NK-92 treated with Interleukin-12 subunit alpha and Interleukin-12 subunit beta, amount 100 ng/mL, for 24 hours (cell line): Measurements from ENCODE around the gene TSPEAR.
"Not testable (repeated sequence)": the region's sequence is repeated elsewhere in the genome, so short reads cannot be mapped to it uniquely, and the experiment has no call there.

Source experiments
- DNase-seq: peaks from one replicate; lab custom pipeline; 2025; lab: John Stamatoyannopoulos, UW

Gene TSPEAR

DNA sequence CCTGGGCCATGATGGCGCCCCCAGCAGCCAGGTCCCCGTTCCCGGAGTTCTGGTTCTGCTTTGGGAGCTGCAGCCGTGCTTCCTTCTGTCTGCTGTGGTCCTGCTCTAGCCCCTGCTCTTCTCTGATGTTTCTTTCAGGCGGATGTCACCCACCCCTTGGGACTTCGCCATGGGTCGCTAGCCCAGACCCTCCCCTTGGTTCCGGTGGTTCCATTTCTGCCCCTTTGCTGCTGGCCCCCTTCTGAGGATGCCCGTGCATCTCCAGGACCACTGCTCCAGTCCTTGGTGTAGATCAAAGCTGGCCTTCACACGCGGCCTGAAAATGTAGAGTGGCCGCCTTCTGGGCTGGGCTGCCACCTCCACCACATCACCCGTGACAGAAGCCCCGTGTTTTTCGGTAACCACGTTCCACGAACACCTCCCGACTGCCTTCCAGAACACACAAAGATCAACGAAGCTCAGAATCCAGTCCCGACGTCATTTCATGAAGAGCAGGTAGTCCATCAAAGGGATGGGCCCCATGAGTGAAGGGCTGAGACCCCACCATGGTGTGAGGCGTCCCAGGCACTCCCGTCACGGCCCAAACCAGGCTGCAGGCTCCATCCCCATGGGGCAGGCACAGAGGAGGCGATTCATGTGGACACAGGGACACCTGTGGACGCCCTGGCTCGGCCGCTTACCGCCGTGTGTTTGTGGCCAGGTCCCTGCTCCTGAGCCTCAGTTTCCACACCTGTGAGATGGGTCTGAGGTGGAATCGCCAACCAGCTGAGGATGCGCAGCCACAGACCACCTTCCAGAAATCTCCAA lies 195.8 kb downstream of the TSPEAR start:
- DNase-seq, result no peak

DNA sequence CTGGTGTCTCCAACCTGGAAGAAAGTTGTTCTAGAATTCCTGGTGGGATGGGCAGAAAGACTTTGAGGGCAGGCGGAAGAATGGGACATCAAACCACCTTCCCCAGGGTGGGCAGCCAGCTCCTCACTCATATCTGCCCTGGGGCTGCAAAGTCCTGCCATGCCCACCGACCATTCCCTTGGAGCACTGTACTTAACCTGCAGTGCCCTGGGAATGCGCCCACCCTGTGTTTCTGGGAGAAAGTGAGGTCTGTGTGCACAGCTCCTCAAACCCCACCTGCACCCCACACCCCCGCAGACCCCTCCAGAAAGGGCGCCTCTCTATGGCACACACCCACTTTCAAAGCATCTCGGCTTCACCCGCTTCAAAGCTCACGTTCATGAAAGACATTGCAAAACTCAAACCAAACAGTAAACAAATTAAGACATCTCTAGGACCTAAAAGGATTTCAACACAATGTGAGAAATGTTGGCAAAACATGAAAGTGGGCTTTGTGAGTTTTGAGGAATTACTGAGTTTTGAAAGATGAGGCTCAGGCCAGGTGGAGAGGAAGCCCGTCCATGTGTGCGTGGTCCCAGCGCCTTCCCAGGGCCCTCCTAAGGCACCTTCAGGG lies 196.5 kb downstream of the TSPEAR start:
- DNase-seq, result no peak

DNA sequence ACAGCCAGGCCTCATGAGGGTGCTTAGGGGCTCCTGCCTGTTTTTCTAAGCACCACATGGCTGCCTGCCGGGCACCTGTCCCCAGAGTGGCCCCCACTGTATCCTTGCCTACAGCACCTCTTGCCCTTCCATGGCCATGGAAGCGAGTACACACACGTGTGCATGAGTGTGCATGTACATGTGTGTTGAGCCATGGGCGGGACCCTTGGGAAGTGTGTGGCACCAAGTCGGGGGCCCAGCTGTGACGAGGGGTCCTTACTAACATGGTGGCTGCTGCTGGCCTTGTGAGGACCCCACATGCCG lies 197.2 kb downstream of the TSPEAR start:
- DNase-seq, result no peak

DNA sequence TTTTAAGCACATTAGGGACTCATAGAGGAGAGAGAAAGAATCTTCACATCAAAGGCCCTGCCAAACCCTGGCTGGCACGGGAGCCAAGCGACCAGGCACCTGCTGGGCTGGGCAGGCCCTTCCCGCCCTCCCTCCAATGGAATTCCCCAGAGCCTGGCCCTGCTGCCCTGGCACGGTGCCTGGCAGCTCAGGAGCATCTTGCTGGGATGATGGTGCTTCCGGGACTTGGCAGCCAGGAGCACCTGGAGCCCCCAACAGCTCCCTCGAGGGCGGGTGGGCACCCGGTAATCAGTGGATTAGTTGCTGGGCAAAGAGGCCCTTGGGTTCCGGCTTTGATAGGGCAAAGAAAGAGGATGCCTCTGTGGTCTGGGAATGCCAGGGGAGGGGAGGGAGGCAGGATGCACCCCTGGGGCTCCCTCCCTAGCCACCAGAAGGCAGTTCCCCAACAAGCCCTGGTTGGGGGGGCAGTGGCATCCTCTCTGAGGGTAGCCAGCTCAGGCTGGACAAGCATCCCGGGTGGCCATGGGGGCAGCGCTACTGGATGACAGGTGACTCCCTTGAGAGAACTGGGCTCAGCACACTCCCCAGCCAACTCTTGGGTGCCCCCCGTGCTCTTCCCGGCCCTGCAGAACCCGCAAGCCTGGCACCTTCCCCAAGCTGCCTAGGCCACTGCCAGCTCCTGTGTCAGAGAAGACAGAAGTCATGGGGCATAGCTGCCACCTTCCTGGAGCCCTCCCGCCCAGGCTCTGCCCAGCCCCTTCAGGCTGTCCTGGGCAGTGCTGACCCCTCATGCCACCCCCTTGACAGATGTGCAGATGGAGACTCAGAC lies 197.8 kb downstream of the TSPEAR start:
- DNase-seq, result no peak

DNA sequence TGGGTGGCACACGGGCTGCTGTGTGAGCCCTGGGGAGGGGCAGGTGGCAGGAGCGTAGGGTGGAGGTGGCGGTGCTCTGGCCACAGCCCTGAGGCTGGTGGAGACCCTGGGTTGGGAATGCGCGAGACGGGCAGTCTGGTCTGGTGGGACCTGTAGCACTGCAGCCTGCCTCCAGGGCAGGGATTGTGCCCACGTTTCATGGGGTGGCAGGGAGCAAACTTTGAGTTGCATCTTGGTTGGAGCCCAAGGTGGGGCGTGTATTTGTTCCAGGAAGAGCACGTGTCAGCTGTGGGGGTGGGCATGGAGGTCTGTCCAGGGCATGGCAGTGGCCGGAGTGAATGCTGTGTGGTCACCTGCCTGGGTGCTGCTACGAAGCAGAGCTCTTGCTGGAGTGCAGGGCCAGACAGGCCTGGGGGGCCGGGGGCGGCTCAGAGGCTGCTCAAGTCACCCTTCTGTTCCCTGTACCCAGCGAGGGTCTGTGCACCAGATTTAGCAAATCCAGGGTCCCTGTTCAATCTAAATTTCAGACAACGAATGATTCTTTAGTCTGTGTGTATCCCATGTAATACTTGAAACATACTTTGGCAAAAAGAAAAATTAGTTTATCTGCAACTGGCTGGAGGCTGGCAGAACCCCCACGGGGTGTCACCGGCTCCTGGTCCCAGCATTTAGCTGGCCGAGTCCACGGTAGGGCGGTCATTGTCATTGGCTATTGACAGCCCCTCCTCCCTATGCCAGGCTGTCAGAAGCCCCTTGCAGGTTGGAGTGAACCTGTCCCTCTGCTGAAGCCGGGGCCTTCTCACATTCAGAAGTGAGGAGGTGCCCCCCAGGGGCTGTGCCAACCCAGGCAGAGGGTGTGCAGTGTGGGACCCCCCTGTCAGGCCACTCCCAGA lies 198.6 kb downstream of the TSPEAR start:
- no peak for DNase-seq

DNA sequence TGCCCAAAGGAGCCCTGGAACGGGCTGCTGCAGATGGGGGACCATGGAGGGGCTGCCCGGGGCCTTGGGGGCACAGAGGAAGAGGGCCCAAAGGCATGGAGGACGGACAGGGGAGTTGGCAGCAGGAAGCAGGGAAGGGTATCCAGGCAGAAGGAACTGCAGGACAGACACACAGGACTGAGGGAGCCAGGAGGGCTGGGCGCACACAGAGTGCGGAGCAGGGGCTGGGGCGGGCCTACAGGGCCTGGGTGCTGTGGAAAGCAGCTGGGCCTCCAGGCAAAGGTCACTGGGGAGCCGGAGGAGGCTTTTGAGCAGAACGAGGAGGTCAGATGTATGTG lies 199.5 kb downstream of the TSPEAR start:
- no peak for DNase-seq

DNA sequence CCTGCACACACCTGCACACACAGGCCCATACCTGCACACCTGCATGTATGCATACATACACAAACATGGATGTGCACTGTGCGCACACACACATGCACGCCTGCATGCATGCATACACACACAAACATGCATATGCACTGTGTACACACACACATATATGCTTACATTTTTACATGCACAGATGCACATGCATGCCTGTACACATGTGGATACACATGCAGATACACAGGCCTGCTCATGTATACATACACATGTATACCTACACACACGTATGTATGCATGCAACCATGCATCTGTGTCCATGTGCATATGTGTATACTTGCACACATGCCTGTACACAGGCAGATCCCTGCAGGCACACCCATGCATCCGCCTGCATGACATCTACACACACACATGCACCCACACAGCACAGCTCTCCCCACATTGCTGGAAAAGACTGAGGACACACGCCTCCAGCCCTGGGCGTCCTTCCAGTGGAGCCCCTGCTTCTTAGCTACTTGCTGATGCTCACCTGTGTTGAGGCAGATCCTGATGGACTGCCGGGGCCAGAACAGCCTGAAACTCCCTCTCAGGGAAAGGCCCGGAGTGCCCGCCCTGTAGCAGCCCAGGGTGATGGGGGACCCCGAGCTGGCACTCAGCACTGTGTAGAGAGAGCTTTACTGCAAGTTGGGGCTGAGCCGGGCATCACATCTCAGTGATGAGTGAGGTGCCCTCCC lies 200.0 kb downstream of the TSPEAR start:
- DNase-seq, result no peak

DNA sequence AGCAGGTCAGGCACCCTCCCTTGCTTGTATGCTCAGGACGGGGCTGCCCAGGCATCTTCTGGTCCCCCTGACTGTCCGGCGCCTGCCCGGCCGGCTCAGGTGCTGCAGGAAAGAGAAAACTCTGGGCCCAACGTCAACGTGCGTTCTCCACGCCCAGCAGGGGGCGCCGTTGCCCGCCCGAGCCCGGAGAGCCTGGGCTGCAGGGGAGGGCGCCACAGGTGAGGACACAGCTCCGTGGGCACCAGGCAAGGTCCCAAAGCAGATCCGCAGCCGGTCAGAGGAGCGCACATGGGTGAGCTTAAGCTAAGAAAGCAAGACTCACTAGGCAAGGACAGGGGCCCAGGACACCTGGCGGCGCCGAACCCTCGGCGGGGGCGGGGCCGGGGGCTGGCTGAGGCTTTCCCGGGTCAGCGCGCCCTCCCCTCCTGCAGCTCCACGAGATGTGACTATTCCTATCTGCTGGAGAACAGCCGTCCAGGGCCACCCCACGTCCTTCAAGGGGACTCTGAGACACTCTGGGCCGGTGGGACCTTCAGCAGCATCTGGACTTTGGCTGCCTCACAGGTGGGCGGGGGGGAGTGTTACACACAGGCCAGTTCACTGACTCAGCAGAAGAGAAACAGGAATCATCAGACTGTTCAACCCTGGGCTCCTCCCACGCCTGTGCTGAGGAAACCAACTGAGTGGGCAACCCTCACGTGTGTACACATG lies 200.7 kb downstream of the TSPEAR start:
- peak; percentile 19 for DNase-seq

DNA sequence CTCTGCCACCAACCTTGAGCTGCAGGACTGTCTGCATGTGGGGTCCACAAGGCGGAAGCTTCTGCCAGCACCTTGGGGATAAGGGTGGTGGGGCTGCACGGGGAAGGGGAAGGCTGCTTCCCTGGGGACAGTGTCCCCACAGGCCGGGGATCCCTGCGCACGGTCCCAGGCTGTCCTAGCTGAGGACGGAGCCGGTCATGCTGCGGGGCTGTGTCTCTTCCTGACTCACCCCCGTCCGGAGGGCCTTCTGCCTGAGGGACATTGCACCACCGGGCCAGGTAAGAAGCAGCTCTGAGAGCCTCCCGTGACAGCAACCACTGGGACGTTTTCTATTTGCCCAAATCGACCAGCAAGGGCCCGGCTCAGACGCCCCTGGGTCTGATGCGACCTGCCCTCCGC lies 201.3 kb downstream of the TSPEAR start:
- DNase-seq, result no peak

DNA sequence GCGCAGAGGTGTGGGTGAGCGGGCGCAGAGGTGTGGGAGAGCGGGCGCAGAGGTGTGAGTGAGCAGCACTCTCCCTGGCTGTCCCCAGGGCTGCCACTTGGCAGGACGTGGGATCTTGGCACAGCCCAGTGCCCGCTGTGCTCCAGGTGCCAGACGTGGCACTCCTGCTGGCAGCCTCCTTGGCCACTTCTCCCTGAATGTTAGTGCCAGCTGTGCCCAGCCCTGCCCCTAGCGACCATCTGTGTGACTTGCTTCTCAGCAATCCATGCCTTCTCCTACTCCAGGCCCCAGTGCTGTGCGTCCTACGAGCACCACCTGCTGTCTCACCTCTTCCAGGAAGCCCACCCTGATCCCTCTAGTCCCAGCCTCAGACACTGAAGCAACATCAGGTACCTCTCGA lies 201.8 kb downstream of the TSPEAR start:
- DNase-seq, result no peak

DNA sequence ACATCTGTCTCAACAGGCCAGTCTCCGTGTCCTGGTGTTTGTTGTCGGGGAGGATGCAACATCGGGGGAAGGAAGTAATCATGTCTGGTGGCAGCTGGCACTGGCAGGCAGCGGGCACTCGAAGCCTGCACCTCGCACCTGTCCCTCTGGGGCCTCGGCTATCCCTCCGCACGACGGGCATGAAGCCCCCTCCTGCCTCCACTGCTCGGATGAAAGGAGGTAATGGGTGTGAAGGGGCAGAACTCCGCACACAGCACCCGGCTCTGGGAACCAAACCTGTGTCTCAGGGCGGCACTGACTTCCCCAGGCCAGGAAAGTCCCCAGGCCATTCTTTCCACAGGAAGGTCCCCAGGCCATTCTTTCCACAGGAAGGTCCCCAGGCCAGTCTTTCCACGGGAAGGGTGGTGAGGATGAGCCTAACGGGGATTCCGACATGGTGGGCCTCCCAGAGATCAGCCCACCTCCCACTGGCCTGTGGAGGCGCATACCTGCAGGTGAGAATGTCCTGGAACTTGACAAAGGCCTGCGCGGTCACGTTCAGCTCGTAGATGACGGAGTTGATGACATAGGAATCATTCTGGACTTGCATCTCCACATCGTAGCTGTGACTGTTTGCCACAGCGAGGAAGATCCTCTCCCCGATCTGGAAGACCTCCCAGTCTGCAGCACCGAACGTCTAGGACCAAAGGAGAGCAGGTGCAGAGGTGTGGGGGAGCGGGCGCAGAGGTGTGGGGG lies 202.5 kb downstream of the TSPEAR start:
- DNase-seq, result no peak

DNA sequence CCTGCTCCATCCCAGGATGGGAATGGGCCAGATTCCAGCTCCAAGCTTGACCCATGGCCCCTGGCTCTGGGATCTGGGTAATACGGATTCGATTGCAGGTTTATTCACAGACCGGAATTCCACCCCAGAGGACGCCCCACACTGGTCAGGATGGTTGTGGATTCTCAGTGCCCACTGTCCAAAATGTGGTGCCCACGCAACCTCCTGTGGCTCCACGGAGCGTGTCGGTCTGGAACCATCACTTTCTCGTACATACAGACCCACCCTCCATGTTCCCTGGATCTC lies 203.0 kb downstream of the TSPEAR start:
- DNase-seq, result no peak

DNA sequence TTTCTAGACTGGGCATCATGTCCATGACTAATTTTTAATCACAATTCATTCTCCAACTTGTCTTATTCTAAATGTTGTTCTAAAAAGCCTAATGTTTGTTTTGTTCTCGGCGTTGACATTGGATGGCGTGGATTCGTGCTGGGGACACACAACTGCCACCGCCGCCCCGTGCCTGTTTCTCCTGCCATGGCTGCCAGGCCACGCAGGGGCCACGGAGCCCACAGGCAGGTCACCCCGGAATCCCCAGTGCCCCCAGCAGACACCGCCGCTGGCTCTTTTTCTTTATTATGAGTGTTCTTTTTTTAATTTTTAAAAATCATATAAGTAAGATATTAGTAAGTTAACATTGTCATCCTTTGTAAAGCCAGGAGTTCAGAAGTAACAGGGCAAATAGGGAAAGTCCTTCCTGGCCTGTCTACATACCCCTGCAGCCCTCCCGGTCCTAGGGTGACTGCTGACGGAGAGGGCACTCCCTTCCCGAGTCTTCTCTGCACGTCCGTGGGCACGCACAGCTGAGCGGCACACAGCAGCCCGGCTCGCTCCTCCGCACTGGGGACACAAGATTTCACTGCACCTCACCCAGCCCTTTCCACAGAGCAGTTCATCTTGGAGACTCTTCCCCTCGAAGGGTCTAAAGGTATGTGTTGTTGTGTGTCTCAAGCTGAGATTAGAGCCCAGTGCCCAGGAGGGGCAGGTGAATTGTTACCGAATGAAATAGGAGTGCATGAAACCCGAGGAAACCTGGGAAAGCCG lies 203.5 kb downstream of the TSPEAR start:
- DNase-seq, result no peak

DNA sequence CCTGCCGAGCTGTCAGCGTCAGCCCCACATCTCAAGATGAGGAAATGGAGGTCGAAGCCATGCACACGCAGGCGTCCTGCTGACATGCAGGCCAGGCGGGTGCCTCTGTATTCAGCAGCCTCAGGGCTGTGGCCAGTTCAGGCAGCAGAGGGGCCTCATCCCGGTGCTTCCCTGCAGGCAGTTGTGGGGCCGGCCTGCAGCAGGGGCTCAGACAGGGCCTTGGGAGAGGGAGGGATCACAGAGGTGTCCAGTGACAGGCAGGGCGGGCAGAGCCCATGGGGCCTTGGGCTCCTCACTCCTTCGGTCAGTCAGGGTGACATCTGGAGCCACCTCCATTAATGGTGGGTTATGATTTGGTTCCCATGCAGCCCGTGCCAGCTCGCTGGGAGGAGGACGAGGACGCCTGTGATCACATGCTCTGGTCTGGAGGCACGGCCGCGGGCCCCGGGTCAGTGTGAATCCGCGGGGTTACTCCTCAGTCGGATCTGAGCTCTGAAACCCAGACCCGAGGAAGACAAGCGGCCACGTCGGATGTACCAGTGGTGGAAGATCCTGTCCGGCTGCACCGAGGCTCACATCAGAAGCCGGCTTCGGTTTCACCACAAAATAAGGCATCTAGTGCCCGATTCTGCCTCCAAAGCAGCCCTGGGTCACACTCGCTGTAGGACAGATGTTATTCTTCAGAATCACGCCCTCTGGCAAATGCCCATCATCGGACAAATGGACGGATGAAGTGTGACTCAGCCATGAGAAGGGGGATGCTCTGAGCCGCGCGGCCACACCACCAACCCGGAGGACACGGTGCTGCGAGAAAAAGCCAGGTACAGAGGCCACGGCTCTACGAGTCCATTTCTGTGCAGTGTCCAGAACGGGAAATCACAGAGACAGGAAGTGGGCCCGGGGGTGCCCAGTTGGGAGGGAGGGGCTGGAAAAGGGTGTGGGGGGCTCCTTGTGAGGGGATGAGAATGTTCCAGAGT lies 204.8 kb downstream of the TSPEAR start:
- no peak for DNase-seq

DNA sequence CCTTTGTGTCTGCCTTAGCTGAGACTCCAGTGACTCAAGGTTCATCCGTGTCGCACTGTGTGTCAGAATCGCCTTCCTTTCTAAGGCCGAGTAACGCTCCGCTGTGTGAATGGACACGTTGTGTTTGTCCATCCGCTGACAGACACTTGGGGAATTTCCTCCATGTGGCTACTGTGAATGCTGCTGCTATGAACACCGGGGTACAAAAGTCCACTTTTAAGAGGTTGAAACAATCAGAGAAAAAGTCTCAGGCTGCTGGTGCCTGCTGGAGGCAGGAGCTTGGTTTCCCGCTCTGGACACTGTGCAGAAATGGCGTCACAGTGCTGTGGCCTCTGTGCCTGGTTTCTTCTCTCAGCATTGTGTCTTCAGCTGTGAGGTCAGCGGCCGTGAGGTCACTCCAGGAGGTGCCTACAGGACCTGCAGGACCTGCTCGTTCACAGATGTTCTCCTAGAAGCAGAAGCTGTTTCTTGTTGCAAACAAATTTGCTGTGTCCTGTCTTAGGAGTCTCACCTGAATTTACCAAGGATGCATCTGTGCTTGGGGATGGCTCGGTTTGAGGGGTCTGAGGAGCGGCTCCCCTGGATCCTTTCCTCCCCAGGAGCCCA lies 205.6 kb downstream of the TSPEAR start:
- DNase-seq, result no peak

DNA sequence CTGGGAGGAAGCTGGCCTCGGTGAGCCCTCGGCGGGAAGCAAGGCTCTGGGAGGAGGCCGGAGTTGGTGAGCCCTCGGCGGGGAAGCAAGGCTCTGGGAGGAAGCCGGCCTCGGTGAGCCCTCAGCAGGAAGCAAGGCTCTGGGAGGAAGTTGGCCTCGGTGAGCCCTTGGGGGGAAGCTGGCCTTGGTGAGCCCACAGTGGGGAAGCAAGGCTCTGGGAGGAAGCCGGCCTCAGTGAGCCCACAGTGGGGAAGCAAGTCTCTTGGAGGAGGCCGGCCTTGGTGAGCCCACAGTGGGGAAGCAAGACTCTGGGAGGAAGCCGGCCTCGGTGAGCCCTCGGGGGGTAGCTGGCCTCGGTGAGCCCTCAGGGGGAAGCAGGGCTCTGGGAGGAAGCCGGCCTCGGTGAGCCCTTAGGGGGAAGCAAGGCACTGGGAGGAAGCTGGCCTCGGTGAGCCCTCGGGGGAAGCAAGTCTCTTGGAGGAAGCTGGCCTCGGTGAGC lies 207.4 kb downstream of the TSPEAR start:
- no peak for DNase-seq

DNA sequence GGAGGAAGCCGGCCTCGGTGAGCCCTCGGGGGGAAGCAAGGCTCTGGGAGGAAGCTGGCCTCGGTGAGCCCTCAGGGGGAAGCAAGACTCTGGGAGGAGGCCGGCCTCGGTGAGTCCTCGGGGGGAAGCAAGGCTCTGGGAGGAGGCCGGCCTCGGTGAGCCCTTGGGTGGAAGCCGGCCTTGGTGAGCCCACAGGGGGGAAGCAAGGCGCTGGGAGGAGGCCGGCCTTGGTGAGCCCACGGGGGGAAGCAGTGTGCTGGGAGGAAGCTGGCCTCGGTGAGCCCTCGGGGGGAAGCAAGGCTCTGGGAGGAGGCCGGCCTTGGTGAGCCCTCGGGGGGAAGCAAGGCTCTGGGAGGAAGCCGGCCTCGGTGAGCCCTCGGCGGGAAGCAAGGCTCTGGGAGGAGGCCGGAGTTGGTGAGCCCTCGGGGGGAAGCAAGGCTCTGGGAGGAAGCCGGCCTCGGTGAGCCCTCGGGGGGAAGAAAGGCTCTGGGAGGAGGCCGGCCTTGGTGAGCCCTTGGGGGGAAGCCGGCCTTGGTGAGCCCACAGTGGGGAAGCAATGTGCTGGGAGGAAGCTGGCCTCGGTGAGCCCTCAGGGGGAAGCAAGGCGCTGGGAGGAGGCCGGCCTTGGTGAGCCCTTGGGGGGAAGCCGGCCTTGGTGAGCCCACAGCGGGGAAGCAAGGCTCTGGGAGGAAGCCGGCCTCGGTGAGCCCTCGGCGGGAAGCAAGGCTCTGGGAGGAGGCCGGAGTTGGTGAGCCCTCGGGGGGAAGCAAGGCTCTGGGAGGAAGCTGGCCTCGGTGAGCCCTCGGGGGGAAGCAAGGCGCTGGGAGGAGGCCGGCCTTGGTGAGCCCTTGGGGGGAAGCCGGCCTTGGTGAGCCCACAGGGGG lies 208.1 kb downstream of the TSPEAR start:
- not testable (repeated sequence) for DNase-seq
